Ishikawa (cell line): Measurements from ENCODE around the gene RPTOR.
A peak's percentile ranks its signal among the peaks of the same experiment; 100 is the strongest.

Experiments
- CEBPB ChIP-seq: IDR thresholded peaks from 2 replicates; pipeline ENCODE4 v1.6.1; 2012
- CREB1 ChIP-seq: IDR thresholded peaks from 2 replicates; pipeline ENCODE4 v1.6.1; 2012; ENCODE audit warnings: low read depth
- EGR1 ChIP-seq: IDR thresholded peaks from 2 replicates; pipeline ENCODE4 v1.6.1; 2012
- EP300 ChIP-seq: IDR thresholded peaks from 2 replicates; pipeline ENCODE4 v1.6.1; 2012; ENCODE audit warnings: borderline replicate concordance
- MAX ChIP-seq: IDR thresholded peaks from 2 replicates; pipeline ENCODE4 v1.6.1; 2012
- RAD21 ChIP-seq: IDR thresholded peaks from 2 replicates; pipeline ENCODE4 v1.6.1; 2012; ENCODE audit warnings: low read depth
- REST ChIP-seq: IDR thresholded peaks from 2 replicates; pipeline ENCODE4 v1.6.1; 2012; ENCODE audit warnings: low read depth, mild to moderate bottlenecking
- TAF1 ChIP-seq: IDR thresholded peaks from 2 replicates; pipeline ENCODE4 v1.6.1; 2012; ENCODE audit warnings: low read depth, mild to moderate bottlenecking

GRCh38 chr17:80859002-80859941 is 314.6 kb downstream of the RPTOR start:
- TF ChIP-seq MAX = 0 out of 2 replicates have a peak, but pooled peaks have one; percentile 60
- no peak for TF ChIP-seq TAF1
- no peak for TF ChIP-seq CREB1
- no peak for TF ChIP-seq RAD21
- no peak for TF ChIP-seq EP300
- no peak for TF ChIP-seq CEBPB
- no peak for TF ChIP-seq EGR1
- no peak for TF ChIP-seq REST
